D721Med (cell line): ENCODE results near the gene SURF4.
"Not testable (repeated sequence)": the region's sequence is repeated elsewhere in the genome, so short reads cannot be mapped to it uniquely, and the experiment has no call there.

Experiments used
- DNase-seq: peaks from one replicate; pipeline ENCODE4 v3.0.0; 2011; ENCODE audit warnings: low spot score; ENCODE audit not compliant: insufficient read length
- FAIRE-seq: peaks from 2 replicates; lab custom pipeline; 2011; peaks lifted over from hg19 to GRCh38; lab: Jason Lieb, UNC
- TF ChIP-seq, protein P1 (sequence below): IDR thresholded peaks from 2 replicates; pipeline ENCODE4 v1.5.1; 2012; ENCODE audit warnings: mild to moderate bottlenecking, control low read depth; ENCODE audit not compliant: insufficient read depth; ENCODE audit errors: missing control alignments

SURF4 gene

DNA sequence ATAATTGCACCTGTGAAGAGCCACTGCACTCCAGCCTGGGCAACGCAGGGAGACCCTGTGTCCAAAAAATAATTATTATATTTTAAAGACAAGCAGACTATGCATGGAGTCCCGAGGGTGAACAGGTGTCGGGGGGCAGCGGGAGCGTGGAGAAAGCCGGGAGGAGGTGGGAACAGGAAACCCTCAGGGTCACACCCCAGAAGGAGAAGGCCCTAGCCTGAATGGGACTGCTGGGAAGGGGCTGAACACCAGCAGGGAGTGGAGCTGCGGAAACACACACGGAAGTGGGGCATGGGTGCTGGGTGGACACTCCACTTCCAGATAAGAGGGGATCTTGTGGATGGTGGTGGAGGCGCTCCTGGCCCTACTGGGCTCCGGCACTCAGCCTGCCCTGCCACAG is 52.6 kb downstream of the SURF4 start:
- DNase-seq: no peak
- TF ChIP-seq, protein P1, sequence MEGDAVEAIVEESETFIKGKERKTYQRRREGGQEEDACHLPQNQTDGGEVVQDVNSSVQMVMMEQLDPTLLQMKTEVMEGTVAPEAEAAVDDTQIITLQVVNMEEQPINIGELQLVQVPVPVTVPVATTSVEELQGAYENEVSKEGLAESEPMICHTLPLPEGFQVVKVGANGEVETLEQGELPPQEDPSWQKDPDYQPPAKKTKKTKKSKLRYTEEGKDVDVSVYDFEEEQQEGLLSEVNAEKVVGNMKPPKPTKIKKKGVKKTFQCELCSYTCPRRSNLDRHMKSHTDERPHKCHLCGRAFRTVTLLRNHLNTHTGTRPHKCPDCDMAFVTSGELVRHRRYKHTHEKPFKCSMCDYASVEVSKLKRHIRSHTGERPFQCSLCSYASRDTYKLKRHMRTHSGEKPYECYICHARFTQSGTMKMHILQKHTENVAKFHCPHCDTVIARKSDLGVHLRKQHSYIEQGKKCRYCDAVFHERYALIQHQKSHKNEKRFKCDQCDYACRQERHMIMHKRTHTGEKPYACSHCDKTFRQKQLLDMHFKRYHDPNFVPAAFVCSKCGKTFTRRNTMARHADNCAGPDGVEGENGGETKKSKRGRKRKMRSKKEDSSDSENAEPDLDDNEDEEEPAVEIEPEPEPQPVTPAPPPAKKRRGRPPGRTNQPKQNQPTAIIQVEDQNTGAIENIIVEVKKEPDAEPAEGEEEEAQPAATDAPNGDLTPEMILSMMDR: no peak

DNA sequence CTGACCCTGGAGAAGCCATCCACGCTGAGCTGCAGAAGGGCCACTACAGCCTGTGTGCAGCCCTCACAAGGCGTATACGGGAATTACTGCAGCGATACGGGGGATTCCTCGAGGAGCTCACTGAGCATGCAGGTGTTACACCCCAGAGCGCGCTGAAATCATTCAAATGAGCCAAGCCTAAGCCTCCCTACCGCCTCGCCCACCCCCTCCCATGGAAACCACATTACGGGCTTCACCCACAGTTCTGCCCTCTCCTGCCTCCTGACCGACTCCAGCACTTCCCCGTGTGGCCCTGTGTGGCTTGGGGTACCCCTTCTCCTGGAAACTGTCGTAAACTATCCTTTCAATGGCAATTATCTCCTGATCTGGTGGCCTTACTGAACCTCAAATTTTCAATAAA is 53.2 kb downstream of the SURF4 start:
- TF ChIP-seq, protein P1: no peak
- FAIRE-seq (no peak), DNase-seq (no peak)

More for the DNA sequence above, 52.6 kb downstream of the SURF4 start:
- no peak for FAIRE-seq

DNA sequence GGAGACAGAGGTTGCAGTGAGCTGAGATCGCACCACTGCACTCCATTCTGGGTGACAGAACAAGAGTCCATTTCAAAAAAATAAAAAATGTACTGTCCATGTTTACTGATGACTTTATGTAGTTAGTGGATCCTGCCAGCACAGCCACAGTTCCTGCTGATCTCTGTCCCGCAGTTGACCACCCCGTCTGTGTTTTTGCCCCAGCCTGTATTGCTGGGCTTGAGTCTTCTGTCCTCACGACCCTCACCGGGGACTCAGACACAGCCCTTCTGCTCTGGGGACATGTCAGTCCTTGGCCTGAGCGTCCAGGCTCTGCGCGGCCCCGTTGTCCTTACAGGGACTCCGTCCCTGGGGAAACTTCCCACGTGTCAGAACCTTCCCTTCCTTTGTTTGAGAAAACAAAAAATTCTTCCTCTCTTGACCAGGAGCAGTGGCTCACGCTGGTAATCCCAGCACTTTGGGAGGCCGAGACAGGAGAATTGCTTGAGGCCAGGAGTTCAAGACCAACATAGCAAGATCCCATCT is 54.4 kb downstream of the SURF4 start:
- no peak for FAIRE-seq
- TF ChIP-seq, protein P1: no peak
- no peak for DNase-seq

DNA sequence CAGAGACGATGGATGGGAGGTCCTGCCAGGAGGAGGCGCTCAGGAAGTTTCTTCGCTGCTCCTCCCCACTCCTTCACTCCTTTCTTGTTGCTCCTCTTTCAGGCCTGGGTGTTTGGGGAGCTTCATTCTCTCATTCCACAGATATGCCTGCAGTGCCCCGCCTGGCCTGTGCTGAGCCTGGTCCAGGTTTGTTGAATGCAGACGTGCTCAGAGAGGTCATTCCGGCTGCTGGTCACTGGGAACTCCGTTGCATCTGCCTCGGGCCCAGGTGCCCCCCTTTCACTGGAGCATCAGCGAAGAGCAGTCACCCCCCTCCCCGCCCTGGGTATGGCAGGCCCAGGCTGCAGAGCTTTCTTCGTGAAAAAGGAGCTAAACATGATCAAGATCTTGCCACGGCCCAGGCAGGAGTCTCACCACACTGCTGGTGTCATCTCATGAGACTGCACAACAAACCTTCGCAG is 55.4 kb downstream of the SURF4 start:
- TF ChIP-seq, protein P1: no peak
- no peak for DNase-seq
- FAIRE-seq: no peak

DNA sequence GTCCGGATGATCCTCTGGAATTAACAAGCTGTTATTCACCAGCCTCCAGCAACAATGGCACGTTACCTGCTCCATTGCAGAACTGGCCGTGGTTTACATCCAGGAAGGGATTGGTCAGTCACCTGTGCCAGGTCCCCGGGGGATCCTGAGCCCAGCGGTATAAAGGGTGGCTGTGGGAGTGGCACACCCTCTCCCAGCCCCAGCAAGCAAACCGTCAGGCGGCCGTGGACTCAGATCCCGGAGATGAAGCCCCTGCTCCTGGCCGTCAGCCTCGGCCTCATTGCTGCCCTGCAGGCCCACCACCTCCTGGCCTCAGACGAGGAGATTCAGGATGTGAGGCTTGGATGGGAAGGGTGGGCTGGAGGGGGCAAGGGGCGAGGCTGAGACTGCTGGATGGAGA is 58.3 kb downstream of the SURF4 start:
- FAIRE-seq, DNase-seq: not testable (repeated sequence)

DNA sequence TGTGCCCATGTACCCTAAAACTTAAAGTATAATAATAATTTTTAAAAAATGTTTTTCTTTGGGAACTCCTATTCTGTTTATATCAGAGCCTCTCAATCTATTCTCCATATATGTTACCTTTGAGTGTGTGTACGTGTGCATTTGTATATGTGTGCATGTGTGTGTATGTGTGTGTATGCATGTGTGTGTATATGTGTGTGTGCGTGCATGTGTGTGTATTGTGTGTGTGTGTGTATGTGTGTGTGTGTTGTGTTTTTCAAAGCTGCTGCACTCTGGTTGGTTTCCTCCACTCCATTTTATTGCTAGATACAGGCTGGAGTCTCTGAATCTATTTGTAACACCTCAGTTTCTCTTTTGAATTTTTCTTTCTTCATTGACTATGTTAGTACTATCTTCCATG is 59.9 kb downstream of the SURF4 start:
- DNase-seq (no peak), FAIRE-seq (no peak)
- TF ChIP-seq, protein P1: no peak
